H1 (cell line): ENCODE measurements around the gene GOLGA7B. TPM values are rescaled to one million over a fixed set of nuclear protein-coding genes. Genes with fewer than 3 reads are reported as not detected.

Experiments
- CBX8 ChIP-seq: fragments of 300-800, 300-1000 bp; sonication (generic); IDR thresholded peaks from 2 replicates; pipeline ENCODE4 v1.7.1; 2016; ENCODE audit warnings: low read depth, low read length, borderline replicate concordance
- CEBPB ChIP-seq: IDR thresholded peaks from 2 replicates; pipeline ENCODE4 v1.6.1; 2012; ENCODE audit warnings: low read depth, low read length
- EGR1 ChIP-seq: IDR thresholded peaks from 2 replicates; pipeline ENCODE4 v1.6.1; 2011; ENCODE audit warnings: low read depth, low read length, borderline replicate concordance
- GTF2F1 ChIP-seq: IDR thresholded peaks from 2 replicates; pipeline ENCODE4 v1.6.1; 2012; ENCODE audit warnings: low read depth, low read length, improper control_type of control experiment, borderline replicate concordance
- JUND ChIP-seq: IDR thresholded peaks from 2 replicates; pipeline ENCODE4 v1.6.1; 2011; ENCODE audit warnings: mild to moderate bottlenecking, improper control_type of control experiment, low read length
- POU5F1 ChIP-seq: IDR thresholded peaks from 2 replicates; pipeline ENCODE4 v1.6.1; 2011; ENCODE audit warnings: low read depth, mild to moderate bottlenecking, low read length, moderate library complexity
- RAD21 ChIP-seq, 2 experiments: IDR thresholded peaks in 1 of 2; conservative IDR thresholded peaks in 1 of 2; 2 replicates each; pipeline ENCODE4 v1.6.1; 2011; ENCODE audit warnings: low read depth in 2 of 2, low read length in 2 of 2, improper control_type of control experiment in 1 of 2, inconsistent platforms in 1 of 2, mild to moderate bottlenecking in 1 of 2, moderate library complexity in 1 of 2
- RXRA ChIP-seq: IDR thresholded peaks from 2 replicates; pipeline ENCODE4 v1.6.1; 2011; ENCODE audit warnings: low read depth, mild to moderate bottlenecking, low read length, moderate library complexity; ENCODE audit not compliant: insufficient read depth
- polyA plus RNA-seq, 7 experiments: library from polyadenylated mRNA; depleted of rRNA in 3 of 7; stranded (reverse) in 5 of 7; unstranded in 2 of 7; fragments of >200 nt in 5 of 7; fragments of 200-250 nt in 2 of 7; gene quantifications; 1 replicate in 5 of 7; 2 replicates in 1 of 7; 4 replicates in 1 of 7; pipeline versions ENCODE4 v1.2.1 to v1.2.3, GENCODE V29; 2011 to 2013; ENCODE audit warnings: missing spikeins in 2 of 7, mixed read lengths in 2 of 7
- total RNA-seq: library from RNA; stranded (reverse); fragmentation: NEBNext Ultra II Directional; extraction: Animal tissue kit (Norgen Biotek cat#: 25700); gene quantifications from 2 replicates; pipeline ENCODE4 v1.2.1, GENCODE V29; 2021
- TF ChIP-seq, protein P1 (sequence below): fragments of 300-600 bp; sonication (generic); IDR thresholded peaks from 2 replicates; pipeline ENCODE4 v1.7.1; 2012; ENCODE audit warnings: low read length, moderate library complexity, mild to moderate bottlenecking, inconsistent platforms; ENCODE audit not compliant: insufficient replicate concordance
- TF ChIP-seq, protein P2 (sequence below): IDR thresholded peaks from 2 replicates; pipeline ENCODE4 v1.6.1; 2012; ENCODE audit warnings: low read length, inconsistent platforms

GOLGA7B gene
- total and polyA plus RNA-seq, 2 of the 8 experiments (the other 6 are each of a cell fraction or from before 2014, with no cell fraction given) = 0.04 to 0.14 TPM

DNA sequence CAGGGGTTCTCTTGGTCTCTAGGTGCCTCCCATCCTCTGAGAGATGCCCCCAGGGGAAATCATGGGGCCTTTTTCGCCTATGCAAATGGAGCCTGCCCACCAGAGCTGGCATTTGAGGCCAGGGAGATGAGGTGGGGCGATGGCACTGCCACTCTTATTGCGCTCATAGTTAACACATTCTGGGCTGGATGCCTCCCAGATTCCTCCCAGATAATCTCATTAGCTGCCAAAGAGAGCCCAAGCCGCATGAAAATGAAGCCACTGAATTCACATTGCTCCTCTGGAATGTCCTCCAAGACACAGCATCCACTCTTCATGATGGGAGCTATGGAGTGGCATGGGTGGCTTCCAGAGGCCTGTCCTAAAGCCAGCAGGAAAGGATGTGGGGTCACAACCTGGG lies 61.0 kb downstream of the GOLGA7B start (continued):
- TF ChIP-seq, protein P1, sequence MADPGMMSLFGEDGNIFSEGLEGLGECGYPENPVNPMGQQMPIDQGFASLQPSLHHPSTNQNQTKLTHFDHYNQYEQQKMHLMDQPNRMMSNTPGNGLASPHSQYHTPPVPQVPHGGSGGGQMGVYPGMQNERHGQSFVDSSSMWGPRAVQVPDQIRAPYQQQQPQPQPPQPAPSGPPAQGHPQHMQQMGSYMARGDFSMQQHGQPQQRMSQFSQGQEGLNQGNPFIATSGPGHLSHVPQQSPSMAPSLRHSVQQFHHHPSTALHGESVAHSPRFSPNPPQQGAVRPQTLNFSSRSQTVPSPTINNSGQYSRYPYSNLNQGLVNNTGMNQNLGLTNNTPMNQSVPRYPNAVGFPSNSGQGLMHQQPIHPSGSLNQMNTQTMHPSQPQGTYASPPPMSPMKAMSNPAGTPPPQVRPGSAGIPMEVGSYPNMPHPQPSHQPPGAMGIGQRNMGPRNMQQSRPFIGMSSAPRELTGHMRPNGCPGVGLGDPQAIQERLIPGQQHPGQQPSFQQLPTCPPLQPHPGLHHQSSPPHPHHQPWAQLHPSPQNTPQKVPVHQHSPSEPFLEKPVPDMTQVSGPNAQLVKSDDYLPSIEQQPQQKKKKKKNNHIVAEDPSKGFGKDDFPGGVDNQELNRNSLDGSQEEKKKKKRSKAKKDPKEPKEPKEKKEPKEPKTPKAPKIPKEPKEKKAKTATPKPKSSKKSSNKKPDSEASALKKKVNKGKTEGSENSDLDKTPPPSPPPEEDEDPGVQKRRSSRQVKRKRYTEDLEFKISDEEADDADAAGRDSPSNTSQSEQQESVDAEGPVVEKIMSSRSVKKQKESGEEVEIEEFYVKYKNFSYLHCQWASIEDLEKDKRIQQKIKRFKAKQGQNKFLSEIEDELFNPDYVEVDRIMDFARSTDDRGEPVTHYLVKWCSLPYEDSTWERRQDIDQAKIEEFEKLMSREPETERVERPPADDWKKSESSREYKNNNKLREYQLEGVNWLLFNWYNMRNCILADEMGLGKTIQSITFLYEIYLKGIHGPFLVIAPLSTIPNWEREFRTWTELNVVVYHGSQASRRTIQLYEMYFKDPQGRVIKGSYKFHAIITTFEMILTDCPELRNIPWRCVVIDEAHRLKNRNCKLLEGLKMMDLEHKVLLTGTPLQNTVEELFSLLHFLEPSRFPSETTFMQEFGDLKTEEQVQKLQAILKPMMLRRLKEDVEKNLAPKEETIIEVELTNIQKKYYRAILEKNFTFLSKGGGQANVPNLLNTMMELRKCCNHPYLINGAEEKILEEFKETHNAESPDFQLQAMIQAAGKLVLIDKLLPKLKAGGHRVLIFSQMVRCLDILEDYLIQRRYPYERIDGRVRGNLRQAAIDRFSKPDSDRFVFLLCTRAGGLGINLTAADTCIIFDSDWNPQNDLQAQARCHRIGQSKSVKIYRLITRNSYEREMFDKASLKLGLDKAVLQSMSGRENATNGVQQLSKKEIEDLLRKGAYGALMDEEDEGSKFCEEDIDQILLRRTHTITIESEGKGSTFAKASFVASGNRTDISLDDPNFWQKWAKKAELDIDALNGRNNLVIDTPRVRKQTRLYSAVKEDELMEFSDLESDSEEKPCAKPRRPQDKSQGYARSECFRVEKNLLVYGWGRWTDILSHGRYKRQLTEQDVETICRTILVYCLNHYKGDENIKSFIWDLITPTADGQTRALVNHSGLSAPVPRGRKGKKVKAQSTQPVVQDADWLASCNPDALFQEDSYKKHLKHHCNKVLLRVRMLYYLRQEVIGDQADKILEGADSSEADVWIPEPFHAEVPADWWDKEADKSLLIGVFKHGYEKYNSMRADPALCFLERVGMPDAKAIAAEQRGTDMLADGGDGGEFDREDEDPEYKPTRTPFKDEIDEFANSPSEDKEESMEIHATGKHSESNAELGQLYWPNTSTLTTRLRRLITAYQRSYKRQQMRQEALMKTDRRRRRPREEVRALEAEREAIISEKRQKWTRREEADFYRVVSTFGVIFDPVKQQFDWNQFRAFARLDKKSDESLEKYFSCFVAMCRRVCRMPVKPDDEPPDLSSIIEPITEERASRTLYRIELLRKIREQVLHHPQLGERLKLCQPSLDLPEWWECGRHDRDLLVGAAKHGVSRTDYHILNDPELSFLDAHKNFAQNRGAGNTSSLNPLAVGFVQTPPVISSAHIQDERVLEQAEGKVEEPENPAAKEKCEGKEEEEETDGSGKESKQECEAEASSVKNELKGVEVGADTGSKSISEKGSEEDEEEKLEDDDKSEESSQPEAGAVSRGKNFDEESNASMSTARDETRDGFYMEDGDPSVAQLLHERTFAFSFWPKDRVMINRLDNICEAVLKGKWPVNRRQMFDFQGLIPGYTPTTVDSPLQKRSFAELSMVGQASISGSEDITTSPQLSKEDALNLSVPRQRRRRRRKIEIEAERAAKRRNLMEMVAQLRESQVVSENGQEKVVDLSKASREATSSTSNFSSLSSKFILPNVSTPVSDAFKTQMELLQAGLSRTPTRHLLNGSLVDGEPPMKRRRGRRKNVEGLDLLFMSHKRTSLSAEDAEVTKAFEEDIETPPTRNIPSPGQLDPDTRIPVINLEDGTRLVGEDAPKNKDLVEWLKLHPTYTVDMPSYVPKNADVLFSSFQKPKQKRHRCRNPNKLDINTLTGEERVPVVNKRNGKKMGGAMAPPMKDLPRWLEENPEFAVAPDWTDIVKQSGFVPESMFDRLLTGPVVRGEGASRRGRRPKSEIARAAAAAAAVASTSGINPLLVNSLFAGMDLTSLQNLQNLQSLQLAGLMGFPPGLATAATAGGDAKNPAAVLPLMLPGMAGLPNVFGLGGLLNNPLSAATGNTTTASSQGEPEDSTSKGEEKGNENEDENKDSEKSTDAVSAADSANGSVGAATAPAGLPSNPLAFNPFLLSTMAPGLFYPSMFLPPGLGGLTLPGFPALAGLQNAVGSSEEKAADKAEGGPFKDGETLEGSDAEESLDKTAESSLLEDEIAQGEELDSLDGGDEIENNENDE = no peak
- TF ChIP-seq CBX8 (no peak), POU5F1 (no peak), JUND (no peak), GTF2F1 (no peak), RXRA (no peak), CEBPB (no peak), EGR1 (no peak), RAD21 (IDR thresholded peaks at IDR 0.05 in 1 of 2, conservative IDR thresholded peaks at IDR 0.05 in 1 of 2; ENCODE audit: low read depth in 2 of 2, low read length in 2 of 2) (no peak)
- TF ChIP-seq, protein P2, sequence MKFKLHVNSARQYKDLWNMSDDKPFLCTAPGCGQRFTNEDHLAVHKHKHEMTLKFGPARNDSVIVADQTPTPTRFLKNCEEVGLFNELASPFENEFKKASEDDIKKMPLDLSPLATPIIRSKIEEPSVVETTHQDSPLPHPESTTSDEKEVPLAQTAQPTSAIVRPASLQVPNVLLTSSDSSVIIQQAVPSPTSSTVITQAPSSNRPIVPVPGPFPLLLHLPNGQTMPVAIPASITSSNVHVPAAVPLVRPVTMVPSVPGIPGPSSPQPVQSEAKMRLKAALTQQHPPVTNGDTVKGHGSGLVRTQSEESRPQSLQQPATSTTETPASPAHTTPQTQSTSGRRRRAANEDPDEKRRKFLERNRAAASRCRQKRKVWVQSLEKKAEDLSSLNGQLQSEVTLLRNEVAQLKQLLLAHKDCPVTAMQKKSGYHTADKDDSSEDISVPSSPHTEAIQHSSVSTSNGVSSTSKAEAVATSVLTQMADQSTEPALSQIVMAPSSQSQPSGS = no peak
